IMR-90 (cell line): Measurements from ENCODE around the gene GLG1. TPM values are rescaled to one million over a fixed set of nuclear protein-coding genes. Genes with fewer than 3 reads are reported as not detected.

Experiments
- ATAC-seq: fragments of 200-7000 bp; cut with Tn5 transposase; 2 replicates; pipeline ENCODE4 v1.9.1; 2020; ENCODE audit warnings: low read depth, mild to moderate bottlenecking, moderate library complexity
- BruUV-seq: library from RNA; stranded (reverse); fragments of 400-500 nt; replicated peaks from 2 replicates; lab custom pipeline; 2021; lab: Mats Ljungman, UMichigan
- CTCF ChIA-PET: fragments of 300-600 bp; formaldehyde crosslinking; extraction: SDS; loops from one replicate; lab custom pipeline; 2021; ENCODE audit warnings: antibody characterized with exemption; lab: Yijun Ruan, JAX
- POLR2A ChIA-PET: fragments of 300-600 bp; sonication (Branson Sonifier 250); formaldehyde crosslinking; loops from one replicate; lab custom pipeline; 2022; ENCODE audit warnings: antibody characterized with exemption; ENCODE audit not compliant: unreplicated experiment; lab: Charles Lee
- DNase-seq: peaks from one replicate; pipeline ENCODE4 v3.0.0; 2013
- H2AFZ ChIP-seq: replicated peaks from 2 replicates; pipeline ENCODE3; 2013; ENCODE audit warnings: low read length, mild to moderate bottlenecking; ENCODE audit not compliant: poor library complexity
- H2AK5ac ChIP-seq: 2 replicates; pipeline ENCODE4 v1.6.1; 2013; ENCODE audit warnings: low read depth, low read length, inconsistent platforms
- H2AK9ac ChIP-seq: replicated peaks from 2 replicates; pipeline ENCODE3; 2013; ENCODE audit warnings: mild to moderate bottlenecking, low read depth, low read length, moderate library complexity; ENCODE audit not compliant: poor library complexity
- H2BK120ac ChIP-seq: 2 replicates; pipeline ENCODE4 v1.6.1; 2013; ENCODE audit warnings: low read depth, low read length, inconsistent platforms
- H2BK15ac ChIP-seq: 3 replicates; pipeline ENCODE4 v1.6.1; 2013; ENCODE audit warnings: low read depth, low read length, inconsistent platforms
- H2BK20ac ChIP-seq: 2 replicates; pipeline ENCODE4 v1.6.1; 2013; ENCODE audit warnings: low read depth, mild to moderate bottlenecking, inconsistent platforms, low read length, moderate library complexity
- H2BK5ac ChIP-seq: 2 replicates; pipeline ENCODE4 v1.6.1; 2013; ENCODE audit warnings: mild to moderate bottlenecking, low read depth, low read length, inconsistent platforms; ENCODE audit not compliant: poor library complexity, severe bottlenecking
- H3K14ac ChIP-seq: replicated peaks from 2 replicates; pipeline ENCODE4 v1.6.1; 2013; ENCODE audit warnings: low read depth, low read length, inconsistent platforms
- H3K18ac ChIP-seq: 2 replicates; pipeline ENCODE4 v1.6.1; 2013; ENCODE audit warnings: low read depth, low read length, control low read depth
- H3K23ac ChIP-seq: 2 replicates; pipeline ENCODE4 v1.6.1; 2013; ENCODE audit warnings: low read depth, low read length, inconsistent platforms
- H3K27ac ChIP-seq: 2 replicates; pipeline ENCODE4 v1.5.1; 2013; ENCODE audit warnings: mild to moderate bottlenecking, control low read depth, low read length; ENCODE audit not compliant: insufficient read depth
- H3K27me3 ChIP-seq: 2 replicates; pipeline ENCODE4 v1.6.1; 2013; ENCODE audit warnings: low read length; ENCODE audit not compliant: control insufficient read depth, insufficient read depth
- H3K36me3 ChIP-seq: 2 replicates; pipeline ENCODE4 v1.6.1; 2013; ENCODE audit warnings: low read length, mixed read lengths; ENCODE audit not compliant: control insufficient read depth, insufficient read depth
- H3K4ac ChIP-seq: 2 replicates; pipeline ENCODE4 v1.6.1; 2013; ENCODE audit warnings: low read depth, low read length, inconsistent platforms
- H3K4me1 ChIP-seq: 2 replicates; pipeline ENCODE4 v1.6.1; 2013; ENCODE audit warnings: low read length, mixed read lengths; ENCODE audit not compliant: control insufficient read depth, insufficient read depth
- H3K4me2 ChIP-seq: 2 replicates; pipeline ENCODE4 v1.6.1; 2013; ENCODE audit warnings: low read depth, mild to moderate bottlenecking, control low read depth, low read length, moderate library complexity
- H3K4me3 ChIP-seq: 2 replicates; pipeline ENCODE4 v1.5.1; 2013; ENCODE audit warnings: low read depth, mild to moderate bottlenecking, control low read depth, low read length, moderate library complexity; ENCODE audit not compliant: insufficient read depth
- H3K56ac ChIP-seq: 2 replicates; pipeline ENCODE4 v1.6.1; 2013; ENCODE audit warnings: low read length, inconsistent platforms; ENCODE audit not compliant: insufficient read depth; ENCODE audit errors: extremely low read depth
- H3K79me1 ChIP-seq, 2 experiments: 2 replicates each; pipeline ENCODE4 v1.6.1; 2013; ENCODE audit warnings: low read length in 2 of 2, inconsistent platforms in 1 of 2, low read depth in 1 of 2
- H3K9ac ChIP-seq: 2 replicates; pipeline ENCODE4 v1.6.1; 2013; ENCODE audit warnings: low read depth, low read length, control low read depth
- H3K9me1 ChIP-seq: 2 replicates; pipeline ENCODE4 v1.6.1; 2013; ENCODE audit warnings: low read length, inconsistent platforms; ENCODE audit not compliant: insufficient read depth
- H3K9me3 ChIP-seq: 2 replicates; pipeline ENCODE4 v1.6.1; 2013; ENCODE audit warnings: low read length; ENCODE audit not compliant: control insufficient read depth, insufficient read depth
- H4K20me1 ChIP-seq: 2 replicates; pipeline ENCODE4 v1.6.1; 2013; ENCODE audit warnings: low read length, inconsistent platforms; ENCODE audit not compliant: insufficient read depth
- H4K5ac ChIP-seq: 2 replicates; pipeline ENCODE4 v1.6.1; 2013; ENCODE audit warnings: mild to moderate bottlenecking, low read depth, low read length, control low read depth
- H4K8ac ChIP-seq, 2 experiments: 2 replicates each; pipeline ENCODE4 v1.6.1; 2013; ENCODE audit warnings: low read depth in 2 of 2, low read length in 2 of 2, control low read depth in 1 of 2, inconsistent platforms in 1 of 2
- H4K91ac ChIP-seq: 2 replicates; pipeline ENCODE4 v1.6.1; 2013; ENCODE audit warnings: low read depth, low read length, inconsistent platforms; ENCODE audit not compliant: insufficient read depth
- CEBPB ChIP-seq: IDR thresholded peaks from 2 replicates; pipeline ENCODE4 v1.6.1; 2012; ENCODE audit warnings: low read depth, low read length, improper control_type of control experiment
- FOS ChIP-seq: fragments of 150-350 bp; IDR thresholded peaks from 2 replicates; pipeline ENCODE4 v1.6.1; 2016; ENCODE audit warnings: low read depth, low read length
- MXI1 ChIP-seq: IDR thresholded peaks from 2 replicates; pipeline ENCODE4 v1.6.1; 2012; ENCODE audit warnings: low read depth, mild to moderate bottlenecking, low read length, moderate library complexity, borderline replicate concordance
- NFE2L2 ChIP-seq: fragments of 150-350 bp; IDR thresholded peaks from 2 replicates; pipeline ENCODE4 v1.6.1; 2016; ENCODE audit warnings: low read depth, mild to moderate bottlenecking, low read length
- RCOR1 ChIP-seq: IDR thresholded peaks from 2 replicates; pipeline ENCODE4 v1.6.1; 2012; ENCODE audit warnings: mild to moderate bottlenecking, low read length, improper control_type of control experiment; ENCODE audit not compliant: insufficient replicate concordance
- SMC3 ChIP-seq: fragments of 150-350 bp; IDR thresholded peaks from 2 replicates; pipeline ENCODE4 v1.6.1; 2016; ENCODE audit warnings: low read depth, mild to moderate bottlenecking, antibody characterized with exemption, low read length, moderate library complexity
- WGBS, 2 experiments: methylation state at CpG; one replicate each; pipeline versions ENCODE4 v1.1.5 to v1.1.7; 2013; ENCODE audit warnings: missing lambda C conversion rate in 2 of 2; ENCODE audit not compliant: insufficient read length in 1 of 2; ENCODE audit errors: extremely low coverage in 2 of 2; 5-methylcytosine and 5-hydroxymethylcytosine counted together
- dilution Hi-C: fragments of 300-500 bp; cut with HindIII; formaldehyde crosslinking; loops from one replicate; pipeline ENCODE4 v1.14.3; 2018; ENCODE audit warnings: low sequenced_read_pairs; ENCODE audit not compliant: unreplicated experiment
- in situ Hi-C: fragments of 300-500 bp; cut with MboI; formaldehyde crosslinking; loops from 3 replicates; pipeline ENCODE4 v1.14.3; 2019; ENCODE audit warnings: low sequenced_read_pairs, inconsistent platforms, mixed read lengths
- intact Hi-C: fragments of 100-400 bp; cut with micrococcal nuclease; formaldehyde crosslinking; loops from 2 replicates; pipeline ENCODE4 v1.10.0; 2022
- polyA plus RNA-seq, 3 experiments: library from polyadenylated mRNA; depleted of rRNA; stranded (reverse); fragments of >200 nt; gene quantifications; 2 replicates each; pipeline ENCODE4 v1.2.3, GENCODE V29; 2012; ENCODE audit warnings: low replicate concordance in 1 of 3
- total RNA-seq: library from RNA; depleted of rRNA; stranded (reverse); fragments of >200 nt; gene quantifications from 2 replicates; pipeline ENCODE4 v1.2.3, GENCODE V29; 2012

Gene GLG1
- total and polyA plus RNA-seq, 2 of the 4 experiments (the other 2 are of a cell fraction), result 91.0 to 107 TPM

DNA sequence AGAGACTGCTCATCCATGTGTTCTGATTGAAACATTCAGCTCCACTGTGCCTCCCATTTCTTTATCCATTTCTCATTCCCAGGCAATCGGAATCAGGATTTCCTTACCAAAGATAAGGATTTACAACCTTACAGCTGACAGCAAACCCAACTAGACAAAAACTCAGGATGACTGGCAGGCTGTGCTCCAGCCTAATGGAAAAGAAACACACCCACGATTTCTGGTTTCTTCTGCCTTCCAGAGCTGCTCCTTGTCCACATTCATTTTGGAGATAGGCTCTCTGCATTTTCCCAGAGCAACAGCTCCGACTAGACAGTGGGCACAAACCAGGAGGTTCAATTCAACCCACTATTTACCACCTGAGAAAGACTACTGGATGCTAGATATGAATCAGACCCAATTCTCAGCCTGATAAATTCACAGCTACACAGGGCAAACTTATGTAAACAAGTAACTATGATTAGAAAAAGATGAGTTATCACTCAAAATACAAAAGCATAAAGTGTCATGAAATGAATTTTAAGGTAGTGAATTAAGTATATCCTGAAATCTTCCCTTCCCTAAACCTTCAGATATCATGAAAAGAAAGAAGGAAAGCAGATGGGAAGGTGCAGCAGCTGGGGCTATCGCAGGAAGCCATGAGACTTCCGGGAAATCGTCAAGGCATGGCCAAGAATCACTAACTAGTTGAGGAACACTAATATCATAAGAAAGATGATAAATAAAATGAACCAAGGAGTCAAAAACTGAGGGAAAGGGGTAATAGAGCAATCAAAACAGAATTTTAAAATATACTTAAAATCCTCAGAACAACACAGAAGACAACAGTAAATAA, 140.8 kb downstream of the GLG1 start (continued):
- TF ChIP-seq FOS, result no peak

DNA sequence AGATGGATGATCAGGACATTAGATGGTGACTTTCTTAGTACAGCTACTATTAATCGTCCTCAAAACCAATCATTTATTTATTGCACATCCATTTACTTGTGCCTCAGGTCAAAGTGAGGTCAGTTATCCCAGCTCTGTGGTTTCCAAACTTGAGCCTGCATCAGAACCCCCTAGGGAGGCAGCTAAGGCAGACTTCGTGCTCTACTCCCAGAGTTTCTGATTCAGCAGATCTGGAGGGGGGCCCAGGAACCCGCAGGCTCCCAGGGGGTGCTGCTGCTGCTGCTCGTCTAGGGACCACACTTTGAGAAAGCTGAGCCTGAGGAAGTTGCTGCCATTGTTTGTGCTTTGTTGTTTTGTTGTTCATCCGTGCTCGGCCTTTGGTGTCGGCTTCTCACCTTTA, 141.6 kb downstream of the GLG1 start:
- H2AK5ac ChIP-seq, result no peak overlapping the region
- no peak overlapping the region for H3K27ac ChIP-seq
- H3K56ac ChIP-seq, result no peak overlapping the region
- H2AFZ ChIP-seq, result no peak overlapping the region
- H3K18ac ChIP-seq, result no peak overlapping the region
- no peak overlapping the region for H3K4me2 ChIP-seq
- in situ Hi-C loops, result no loop called here
- no peak overlapping the region for H2BK120ac ChIP-seq
- no peak overlapping the region for H3K9ac ChIP-seq
- POLR2A ChIA-PET, result no interaction called here
- TF ChIP-seq RCOR1, result no peak
- TF ChIP-seq MXI1, result no peak
- TF ChIP-seq SMC3, result no peak
- TF ChIP-seq CEBPB, result no peak
- TF ChIP-seq NFE2L2, result no peak
- TF ChIP-seq FOS, result no peak
- WGBS, 2 experiments, result 91% methylated on average over 4 of the region's 7 CpGs; no CpG with 5 or more reads in 1 of the 2 experiments
- no peak overlapping the region for H2AK9ac ChIP-seq
- no peak overlapping the region for H2BK15ac ChIP-seq
- no TSS peak for BruUV-seq
- no peak overlapping the region for H4K91ac ChIP-seq
- no peak overlapping the region for H3K23ac ChIP-seq
- intact Hi-C loops, result no loop called here
- H3K9me3 ChIP-seq, result no peaks in the 10 kb centered on the region
- H3K4me1 ChIP-seq, result no peaks in the 10 kb centered on the region
- H3K4me3 ChIP-seq, result no peak overlapping the region
- H3K27me3 ChIP-seq, result no peaks in the 10 kb centered on the region
- no peak for DNase-seq
- H3K14ac ChIP-seq, result no peak overlapping the region
- H4K20me1 ChIP-seq, result no peaks in the 10 kb centered on the region
- no peaks in the 10 kb centered on the region; the same call in 1 of the 2 replicates for H3K9me1 ChIP-seq
- no peak overlapping the region for H3K4ac ChIP-seq
- peaks cover 63% of the 10 kb centered on the region for H3K36me3 ChIP-seq
- no peak overlapping the region for H4K8ac ChIP-seq
- ATAC-seq, result no peak
- dilution Hi-C loops, result no loop called here
- H2BK5ac ChIP-seq, result no peak overlapping the region
- peaks cover 0 to 9% of the 10 kb centered on the region in 2 experiments; a peak in 3 of 4 replicates for H3K79me1 ChIP-seq
- H2BK20ac ChIP-seq, result no peak overlapping the region
- H4K5ac ChIP-seq, result no peak overlapping the region
- CTCF ChIA-PET, result no interaction called here
